Dedifferentiated amniotic fluid mesenchymal stem cell (primary cell): ENCODE data around the gene SELENOI.
A peak's percentile ranks its signal among the peaks of the same experiment; 100 is the strongest.
"Not testable (repeated sequence)": the region's sequence is repeated elsewhere in the genome, so short reads cannot be mapped to it uniquely, and the experiment has no call there.

ENCODE experiments used
- DNase-seq: peaks from one replicate; pipeline ENCODE4 v3.0.0-alpha.2; 2016; ENCODE audit errors: extremely low spot score

Gene SELENOI

GRCh38 chr2:26345545-26346453, at the start of gene SELENOI:
Gene SELENOI, plus strand, starts transcription at chr2:26346143. Its CDS starts 90 bp downstream, at chr2:26346233.
- DNase-seq = peak; percentile 100

- no peak for DNase-seq
Measured at GRCh38 chr2:26297061-26297460, 48.9 kb upstream of the SELENOI start.

GRCh38 chr2:26298286-26298637, 47.7 kb upstream of the SELENOI start:
- DNase-seq = no peak

- peak; percentile 31 for DNase-seq
Measured at GRCh38 chr2:26298638-26299393, 47.1 kb upstream of the SELENOI start.

GRCh38 chr2:26299471-26300101, 46.4 kb upstream of the SELENOI start:
- DNase-seq = peak; percentile 74

GRCh38 chr2:26300234-26300925, 45.6 kb upstream of the SELENOI start:
- DNase-seq = no peak

- no peak for DNase-seq
Measured at GRCh38 chr2:26302846-26303245, 43.1 kb upstream of the SELENOI start.

GRCh38 chr2:26305094-26305493, 40.8 kb upstream of the SELENOI start:
- not testable (repeated sequence) for DNase-seq

- DNase-seq = no peak
Measured at GRCh38 chr2:26305540-26305939, 40.4 kb upstream of the SELENOI start.

- no peak for DNase-seq
Measured at GRCh38 chr2:26309921-26310320, 36.0 kb upstream of the SELENOI start.

GRCh38 chr2:26312471-26312870, 33.5 kb upstream of the SELENOI start:
- no peak for DNase-seq

GRCh38 chr2:26313446-26313845, 32.5 kb upstream of the SELENOI start:
- DNase-seq = no peak

GRCh38 chr2:26314243-26314642, 31.7 kb upstream of the SELENOI start:
- no peak for DNase-seq

- no peak for DNase-seq
Measured at GRCh38 chr2:26316041-26316440, 29.9 kb upstream of the SELENOI start.

- no peak for DNase-seq
Measured at GRCh38 chr2:26316845-26317244, 29.1 kb upstream of the SELENOI start.

- DNase-seq = no peak
Measured at GRCh38 chr2:26317377-26318105, 28.4 kb upstream of the SELENOI start.

- DNase-seq = no peak
Measured at GRCh38 chr2:26318950-26319349, 27.0 kb upstream of the SELENOI start.

GRCh38 chr2:26324479-26324878, 21.5 kb upstream of the SELENOI start:
- not testable (repeated sequence) for DNase-seq

GRCh38 chr2:26324903-26325302, 21.0 kb upstream of the SELENOI start:
- no peak for DNase-seq

GRCh38 chr2:26325851-26326250, 20.1 kb upstream of the SELENOI start:
- no peak for DNase-seq

- DNase-seq = no peak
Measured at GRCh38 chr2:26326514-26326913, 19.4 kb upstream of the SELENOI start.
